Measurements from ENCODE around the gene FCMR. TPM values are rescaled to one million over a fixed set of nuclear protein-coding genes. Genes with fewer than 3 reads are reported as not detected.

The FCMR gene
- total and polyA plus RNA-seq, 9 of the 15 experiments (the other 6 are each of a cell fraction or from before 2014, with no cell fraction given) = 0.11 to 0.82 (median 0.20) TPM; not detected in 5

DNA sequence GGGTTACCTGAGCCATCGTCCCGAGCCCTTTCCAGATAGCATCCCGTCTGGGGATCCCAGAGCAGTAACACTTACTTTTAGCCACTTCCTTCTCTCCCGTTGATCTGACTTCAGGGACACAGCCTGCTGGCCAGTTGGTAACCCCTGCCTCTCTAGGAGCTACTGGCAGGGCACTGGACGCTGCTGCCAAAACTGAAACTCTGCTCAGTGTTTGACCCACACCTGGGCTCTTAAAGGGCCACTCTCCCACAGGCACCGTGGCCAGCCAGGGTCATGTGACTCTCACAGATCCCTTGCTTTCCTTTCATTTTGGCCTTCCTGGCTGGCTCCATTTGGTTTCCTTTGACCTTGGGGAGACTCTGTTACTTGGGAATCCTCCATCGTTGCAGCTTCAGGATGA lies 24.5 kb upstream of the FCMR start, which contains the start of gene PIGR:
TSS of gene PIGR (minus strand) at position 206 of the 400 bp plus-strand sequence. CDS start 5,935 bp downstream, outside the sequence.
- Histone ChIP-seq H3K79me2 (ENCODE audit: control insufficient read depth, insufficient read depth, low read length) (no peaks in the 10 kb centered on the region), H3K4me1 (replicated peaks in 1 of 2; ENCODE audit: control insufficient read depth in 2 of 2, insufficient read depth in 2 of 2, low read length in 2 of 2) (peaks cover 20 to 27% of the 10 kb centered on the region in 2 experiments), H4K20me1 (replicated peaks; ENCODE audit: control insufficient read depth, insufficient read depth, low read length) (no peaks in the 10 kb centered on the region), H3K27ac (ENCODE audit: extremely low read depth, low read depth, low read length) (no peak within 1 kb of the TSS), H3K9ac (ENCODE audit: insufficient read depth in 1 of 2, low read depth in 2 of 2, low read length in 2 of 2) (peak within 1 kb of the TSS in 1 of 2 experiments; percentile 74; a peak in 2 of 4 replicates), H3K9me1 (ENCODE audit: control insufficient read depth, insufficient read depth, low read length) (no peaks in the 10 kb centered on the region), H3K27me3 (ENCODE audit: control insufficient read depth in 2 of 2, insufficient read depth in 2 of 2, low read length in 2 of 2) (peaks cover 3 to 4% of the 10 kb centered on the region in 2 experiments; a peak in 2 of 5 replicates), H3K4me2 (ENCODE audit: insufficient read depth, low read length) (no peak within 1 kb of the TSS; the same call in 1 of the 2 replicates), H2AFZ (ENCODE audit: low read depth, low read length) (peak within 1 kb of the TSS; percentile 38; the same call in 1 of the 2 replicates), H3K9me3 (replicated peaks; ENCODE audit: control insufficient read depth, insufficient read depth, low read depth, low read length) (no peaks in the 10 kb centered on the region), H3K4me3 (no peak within 1 kb of the TSS), H3K36me3 (ENCODE audit: control insufficient read depth, insufficient read depth, low read length) (no peaks in the 10 kb centered on the region)
- CTCF ChIA-PET (ENCODE audit: low intra/inter-chr PET ratio) = no interaction called here
- ATAC-seq (no peak), FAIRE-seq (no peak), DNase-seq (ENCODE audit: extremely low read depth in 1 of 4, low spot score in 3 of 4) (no peak)
- intact Hi-C loops (cut with micrococcal nuclease) = no loop called here
- POLR2A ChIA-PET = interaction anchor here (0.5 to 2.2 kb wide), 6 partner anchors 9 to 860 kb away, joined by 3 to 12 read pairs (median 3); no protein-coding TSS in a partner anchor
- TF ChIP-seq, protein P1, sequence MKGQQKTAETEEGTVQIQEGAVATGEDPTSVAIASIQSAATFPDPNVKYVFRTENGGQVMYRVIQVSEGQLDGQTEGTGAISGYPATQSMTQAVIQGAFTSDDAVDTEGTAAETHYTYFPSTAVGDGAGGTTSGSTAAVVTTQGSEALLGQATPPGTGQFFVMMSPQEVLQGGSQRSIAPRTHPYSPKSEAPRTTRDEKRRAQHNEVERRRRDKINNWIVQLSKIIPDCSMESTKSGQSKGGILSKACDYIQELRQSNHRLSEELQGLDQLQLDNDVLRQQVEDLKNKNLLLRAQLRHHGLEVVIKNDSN (CRISPR knock-in tag; IDR thresholded peaks at IDR 0.05) = peak; percentile 61
- no peak for TF ChIP-seq ZFP1 (CRISPR knock-in tag; IDR thresholded peaks at IDR 0.05)
- TF ChIP-seq TFE3 (CRISPR knock-in tag; IDR thresholded peaks at IDR 0.05) = peak; percentile 86
- TF ChIP-seq, protein P2, sequence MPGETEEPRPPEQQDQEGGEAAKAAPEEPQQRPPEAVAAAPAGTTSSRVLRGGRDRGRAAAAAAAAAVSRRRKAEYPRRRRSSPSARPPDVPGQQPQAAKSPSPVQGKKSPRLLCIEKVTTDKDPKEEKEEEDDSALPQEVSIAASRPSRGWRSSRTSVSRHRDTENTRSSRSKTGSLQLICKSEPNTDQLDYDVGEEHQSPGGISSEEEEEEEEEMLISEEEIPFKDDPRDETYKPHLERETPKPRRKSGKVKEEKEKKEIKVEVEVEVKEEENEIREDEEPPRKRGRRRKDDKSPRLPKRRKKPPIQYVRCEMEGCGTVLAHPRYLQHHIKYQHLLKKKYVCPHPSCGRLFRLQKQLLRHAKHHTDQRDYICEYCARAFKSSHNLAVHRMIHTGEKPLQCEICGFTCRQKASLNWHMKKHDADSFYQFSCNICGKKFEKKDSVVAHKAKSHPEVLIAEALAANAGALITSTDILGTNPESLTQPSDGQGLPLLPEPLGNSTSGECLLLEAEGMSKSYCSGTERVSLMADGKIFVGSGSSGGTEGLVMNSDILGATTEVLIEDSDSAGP (CRISPR knock-in tag; IDR thresholded peaks at IDR 0.05) = peak; percentile 82
- 0 out of 2 replicates have a peak, but pooled peaks have one; percentile 37 for TF ChIP-seq TOE1 (IDR thresholded peaks at IDR 0.05; ENCODE audit: borderline replicate concordance)
- no peak for TF ChIP-seq TOE1 (CRISPR knock-in tag; IDR thresholded peaks at IDR 0.05; ENCODE audit: borderline replicate concordance, low read depth)
- peak; percentile 71 for TF ChIP-seq RAD51 (IDR thresholded peaks at IDR 0.05; ENCODE audit: borderline replicate concordance, low read depth)
- peak; percentile 38 for TF ChIP-seq USF2 (CRISPR knock-in tag; IDR thresholded peaks at IDR 0.05)
- TF ChIP-seq, protein P3, sequence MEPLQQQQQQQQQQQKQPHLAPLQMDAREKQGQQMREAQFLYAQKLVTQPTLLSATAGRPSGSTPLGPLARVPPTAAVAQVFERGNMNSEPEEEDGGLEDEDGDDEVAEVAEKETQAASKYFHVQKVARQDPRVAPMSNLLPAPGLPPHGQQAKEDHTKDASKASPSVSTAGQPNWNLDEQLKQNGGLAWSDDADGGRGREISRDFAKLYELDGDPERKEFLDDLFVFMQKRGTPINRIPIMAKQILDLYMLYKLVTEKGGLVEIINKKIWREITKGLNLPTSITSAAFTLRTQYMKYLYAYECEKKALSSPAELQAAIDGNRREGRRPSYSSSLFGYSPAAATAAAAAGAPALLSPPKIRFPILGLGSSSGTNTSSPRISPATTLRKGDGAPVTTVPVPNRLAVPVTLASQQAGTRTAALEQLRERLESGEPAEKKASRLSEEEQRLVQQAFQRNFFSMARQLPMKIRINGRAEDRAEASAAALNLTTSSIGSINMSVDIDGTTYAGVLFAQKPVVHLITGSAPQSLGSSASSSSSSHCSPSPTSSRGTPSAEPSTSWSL (CRISPR knock-in tag; IDR thresholded peaks at IDR 0.05; ENCODE audit: borderline replicate concordance) = no peak
- 20% methylated on average over 7 of the region's 7 CpGs for WGBS (ENCODE audit: insufficient coverage, low coverage, missing lambda C conversion rate)
- no TSS peak for BruUV-seq (replicated peaks)
- in situ Hi-C loops (cut with MboI) = no loop called here

All from K562 (cell line).